ENCODE data around the gene CEMIP. TPM values are rescaled to one million over a fixed set of nuclear protein-coding genes. Genes with fewer than 3 reads are reported as not detected.
A peak's percentile ranks its signal among the peaks of the same experiment; 100 is the strongest.

CEMIP gene
- total and polyA plus RNA-seq, 2 of the 13 experiments (the other 11 are each of a cell fraction or from before 2014, with no cell fraction given), result 4.3 to 28.5 TPM

DNA sequence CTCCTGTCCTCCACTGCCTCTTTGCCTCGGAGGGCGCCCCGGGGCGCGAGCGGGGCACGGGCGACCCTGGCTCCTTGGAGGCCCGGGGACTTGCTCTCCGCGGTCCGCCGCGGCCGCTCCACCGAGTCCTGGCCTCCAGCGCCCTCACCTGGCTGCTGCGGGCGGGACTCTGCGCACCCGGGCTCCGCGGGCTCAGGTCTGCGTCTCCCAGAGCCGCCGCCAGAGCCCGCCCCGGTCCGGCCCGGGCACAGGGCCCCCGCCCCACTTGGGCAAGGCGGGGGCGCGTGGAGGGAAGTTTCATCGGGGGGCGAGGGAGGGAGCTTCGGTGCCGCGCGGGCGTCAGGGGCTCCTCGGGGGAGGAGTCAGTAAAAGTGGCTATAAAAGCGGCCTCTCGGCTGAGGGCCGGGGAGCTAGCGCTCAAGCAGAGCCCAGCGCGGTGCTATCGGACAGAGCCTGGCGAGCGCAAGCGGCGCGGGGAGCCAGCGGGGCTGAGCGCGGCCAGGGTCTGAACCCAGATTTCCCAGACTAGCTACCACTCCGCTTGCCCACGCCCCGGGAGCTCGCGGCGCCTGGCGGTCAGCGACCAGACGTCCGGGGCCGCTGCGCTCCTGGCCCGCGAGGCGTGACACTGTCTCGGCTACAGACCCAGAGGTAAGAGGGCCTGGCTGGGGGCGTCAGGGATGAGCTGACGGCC, at the start of gene CEMIP (continued):
- no peak for TF ChIP-seq ATRX (CRISPR knock-in tag; IDR thresholded peaks at IDR 0.05; ENCODE audit: borderline replicate concordance)
- no peak for TF ChIP-seq EZH2 (conservative IDR thresholded peaks at IDR 0.05; ENCODE audit: low read depth, low read length)
- TF ChIP-seq ZNF274 (CRISPR knock-in tag; IDR thresholded peaks at IDR 0.05), result no peak
- TF ChIP-seq, protein P1, sequence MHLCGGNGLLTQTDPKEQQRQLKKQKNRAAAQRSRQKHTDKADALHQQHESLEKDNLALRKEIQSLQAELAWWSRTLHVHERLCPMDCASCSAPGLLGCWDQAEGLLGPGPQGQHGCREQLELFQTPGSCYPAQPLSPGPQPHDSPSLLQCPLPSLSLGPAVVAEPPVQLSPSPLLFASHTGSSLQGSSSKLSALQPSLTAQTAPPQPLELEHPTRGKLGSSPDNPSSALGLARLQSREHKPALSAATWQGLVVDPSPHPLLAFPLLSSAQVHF (CRISPR knock-in tag; IDR thresholded peaks at IDR 0.05), result 0 out of 2 replicates have a peak, but pooled peaks have one; percentile 43
- TF ChIP-seq, protein P2, sequence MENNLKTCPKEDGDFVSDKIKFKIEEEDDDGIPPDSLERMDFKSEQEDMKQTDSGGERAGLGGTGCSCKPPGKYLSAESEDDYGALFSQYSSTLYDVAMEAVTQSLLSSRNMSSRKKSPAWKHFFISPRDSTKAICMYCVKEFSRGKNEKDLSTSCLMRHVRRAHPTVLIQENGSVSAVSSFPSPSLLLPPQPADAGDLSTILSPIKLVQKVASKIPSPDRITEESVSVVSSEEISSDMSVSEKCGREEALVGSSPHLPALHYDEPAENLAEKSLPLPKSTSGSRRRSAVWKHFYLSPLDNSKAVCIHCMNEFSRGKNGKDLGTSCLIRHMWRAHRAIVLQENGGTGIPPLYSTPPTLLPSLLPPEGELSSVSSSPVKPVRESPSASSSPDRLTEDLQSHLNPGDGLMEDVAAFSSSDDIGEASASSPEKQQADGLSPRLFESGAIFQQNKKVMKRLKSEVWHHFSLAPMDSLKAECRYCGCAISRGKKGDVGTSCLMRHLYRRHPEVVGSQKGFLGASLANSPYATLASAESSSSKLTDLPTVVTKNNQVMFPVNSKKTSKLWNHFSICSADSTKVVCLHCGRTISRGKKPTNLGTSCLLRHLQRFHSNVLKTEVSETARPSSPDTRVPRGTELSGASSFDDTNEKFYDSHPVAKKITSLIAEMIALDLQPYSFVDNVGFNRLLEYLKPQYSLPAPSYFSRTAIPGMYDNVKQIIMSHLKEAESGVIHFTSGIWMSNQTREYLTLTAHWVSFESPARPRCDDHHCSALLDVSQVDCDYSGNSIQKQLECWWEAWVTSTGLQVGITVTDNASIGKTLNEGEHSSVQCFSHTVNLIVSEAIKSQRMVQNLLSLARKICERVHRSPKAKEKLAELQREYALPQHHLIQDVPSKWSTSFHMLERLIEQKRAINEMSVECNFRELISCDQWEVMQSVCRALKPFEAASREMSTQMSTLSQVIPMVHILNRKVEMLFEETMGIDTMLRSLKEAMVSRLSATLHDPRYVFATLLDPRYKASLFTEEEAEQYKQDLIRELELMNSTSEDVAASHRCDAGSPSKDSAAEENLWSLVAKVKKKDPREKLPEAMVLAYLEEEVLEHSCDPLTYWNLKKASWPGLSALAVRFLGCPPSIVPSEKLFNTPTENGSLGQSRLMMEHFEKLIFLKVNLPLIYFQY (CRISPR knock-in tag; IDR thresholded peaks at IDR 0.05; ENCODE audit: borderline replicate concordance), result peak; percentile 78; the same call in 1 of the 2 replicates
- TF ChIP-seq, protein P3, sequence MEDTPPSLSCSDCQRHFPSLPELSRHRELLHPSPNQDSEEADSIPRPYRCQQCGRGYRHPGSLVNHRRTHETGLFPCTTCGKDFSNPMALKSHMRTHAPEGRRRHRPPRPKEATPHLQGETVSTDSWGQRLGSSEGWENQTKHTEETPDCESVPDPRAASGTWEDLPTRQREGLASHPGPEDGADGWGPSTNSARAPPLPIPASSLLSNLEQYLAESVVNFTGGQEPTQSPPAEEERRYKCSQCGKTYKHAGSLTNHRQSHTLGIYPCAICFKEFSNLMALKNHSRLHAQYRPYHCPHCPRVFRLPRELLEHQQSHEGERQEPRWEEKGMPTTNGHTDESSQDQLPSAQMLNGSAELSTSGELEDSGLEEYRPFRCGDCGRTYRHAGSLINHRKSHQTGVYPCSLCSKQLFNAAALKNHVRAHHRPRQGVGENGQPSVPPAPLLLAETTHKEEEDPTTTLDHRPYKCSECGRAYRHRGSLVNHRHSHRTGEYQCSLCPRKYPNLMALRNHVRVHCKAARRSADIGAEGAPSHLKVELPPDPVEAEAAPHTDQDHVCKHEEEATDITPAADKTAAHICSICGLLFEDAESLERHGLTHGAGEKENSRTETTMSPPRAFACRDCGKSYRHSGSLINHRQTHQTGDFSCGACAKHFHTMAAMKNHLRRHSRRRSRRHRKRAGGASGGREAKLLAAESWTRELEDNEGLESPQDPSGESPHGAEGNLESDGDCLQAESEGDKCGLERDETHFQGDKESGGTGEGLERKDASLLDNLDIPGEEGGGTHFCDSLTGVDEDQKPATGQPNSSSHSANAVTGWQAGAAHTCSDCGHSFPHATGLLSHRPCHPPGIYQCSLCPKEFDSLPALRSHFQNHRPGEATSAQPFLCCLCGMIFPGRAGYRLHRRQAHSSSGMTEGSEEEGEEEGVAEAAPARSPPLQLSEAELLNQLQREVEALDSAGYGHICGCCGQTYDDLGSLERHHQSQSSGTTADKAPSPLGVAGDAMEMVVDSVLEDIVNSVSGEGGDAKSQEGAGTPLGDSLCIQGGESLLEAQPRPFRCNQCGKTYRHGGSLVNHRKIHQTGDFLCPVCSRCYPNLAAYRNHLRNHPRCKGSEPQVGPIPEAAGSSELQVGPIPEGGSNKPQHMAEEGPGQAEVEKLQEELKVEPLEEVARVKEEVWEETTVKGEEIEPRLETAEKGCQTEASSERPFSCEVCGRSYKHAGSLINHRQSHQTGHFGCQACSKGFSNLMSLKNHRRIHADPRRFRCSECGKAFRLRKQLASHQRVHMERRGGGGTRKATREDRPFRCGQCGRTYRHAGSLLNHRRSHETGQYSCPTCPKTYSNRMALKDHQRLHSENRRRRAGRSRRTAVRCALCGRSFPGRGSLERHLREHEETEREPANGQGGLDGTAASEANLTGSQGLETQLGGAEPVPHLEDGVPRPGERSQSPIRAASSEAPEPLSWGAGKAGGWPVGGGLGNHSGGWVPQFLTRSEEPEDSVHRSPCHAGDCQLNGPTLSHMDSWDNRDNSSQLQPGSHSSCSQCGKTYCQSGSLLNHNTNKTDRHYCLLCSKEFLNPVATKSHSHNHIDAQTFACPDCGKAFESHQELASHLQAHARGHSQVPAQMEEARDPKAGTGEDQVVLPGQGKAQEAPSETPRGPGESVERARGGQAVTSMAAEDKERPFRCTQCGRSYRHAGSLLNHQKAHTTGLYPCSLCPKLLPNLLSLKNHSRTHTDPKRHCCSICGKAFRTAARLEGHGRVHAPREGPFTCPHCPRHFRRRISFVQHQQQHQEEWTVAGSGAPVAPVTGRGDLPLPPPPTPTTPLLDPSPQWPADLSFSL (CRISPR knock-in tag; IDR thresholded peaks at IDR 0.05), result no peak
- no peak for TF ChIP-seq ZSCAN20 (CRISPR knock-in tag; IDR thresholded peaks at IDR 0.05; ENCODE audit: borderline replicate concordance)
- TF ChIP-seq ZNF766 (CRISPR knock-in tag; IDR thresholded peaks at IDR 0.05; ENCODE audit: borderline replicate concordance), result no peak
- TF ChIP-seq, protein P4, sequence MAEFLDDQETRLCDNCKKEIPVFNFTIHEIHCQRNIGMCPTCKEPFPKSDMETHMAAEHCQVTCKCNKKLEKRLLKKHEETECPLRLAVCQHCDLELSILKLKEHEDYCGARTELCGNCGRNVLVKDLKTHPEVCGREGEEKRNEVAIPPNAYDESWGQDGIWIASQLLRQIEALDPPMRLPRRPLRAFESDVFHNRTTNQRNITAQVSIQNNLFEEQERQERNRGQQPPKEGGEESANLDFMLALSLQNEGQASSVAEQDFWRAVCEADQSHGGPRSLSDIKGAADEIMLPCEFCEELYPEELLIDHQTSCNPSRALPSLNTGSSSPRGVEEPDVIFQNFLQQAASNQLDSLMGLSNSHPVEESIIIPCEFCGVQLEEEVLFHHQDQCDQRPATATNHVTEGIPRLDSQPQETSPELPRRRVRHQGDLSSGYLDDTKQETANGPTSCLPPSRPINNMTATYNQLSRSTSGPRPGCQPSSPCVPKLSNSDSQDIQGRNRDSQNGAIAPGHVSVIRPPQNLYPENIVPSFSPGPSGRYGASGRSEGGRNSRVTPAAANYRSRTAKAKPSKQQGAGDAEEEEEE (CRISPR knock-in tag; IDR thresholded peaks at IDR 0.05; ENCODE audit: borderline replicate concordance), result no peak
- no peak for TF ChIP-seq NAIF1 (CRISPR knock-in tag; IDR thresholded peaks at IDR 0.05; ENCODE audit: borderline replicate concordance)
- no peak for TF ChIP-seq CBX1 (IDR thresholded peaks at IDR 0.05; ENCODE audit: low read depth)
- TF ChIP-seq, protein P5, sequence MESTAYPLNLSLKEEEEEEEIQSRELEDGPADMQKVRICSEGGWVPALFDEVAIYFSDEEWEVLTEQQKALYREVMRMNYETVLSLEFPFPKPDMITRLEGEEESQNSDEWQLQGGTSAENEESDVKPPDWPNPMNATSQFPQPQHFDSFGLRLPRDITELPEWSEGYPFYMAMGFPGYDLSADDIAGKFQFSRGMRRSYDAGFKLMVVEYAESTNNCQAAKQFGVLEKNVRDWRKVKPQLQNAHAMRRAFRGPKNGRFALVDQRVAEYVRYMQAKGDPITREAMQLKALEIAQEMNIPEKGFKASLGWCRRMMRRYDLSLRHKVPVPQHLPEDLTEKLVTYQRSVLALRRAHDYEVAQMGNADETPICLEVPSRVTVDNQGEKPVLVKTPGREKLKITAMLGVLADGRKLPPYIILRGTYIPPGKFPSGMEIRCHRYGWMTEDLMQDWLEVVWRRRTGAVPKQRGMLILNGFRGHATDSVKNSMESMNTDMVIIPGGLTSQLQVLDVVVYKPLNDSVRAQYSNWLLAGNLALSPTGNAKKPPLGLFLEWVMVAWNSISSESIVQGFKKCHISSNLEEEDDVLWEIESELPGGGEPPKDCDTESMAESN (CRISPR knock-in tag; conservative IDR thresholded peaks at IDR 0.05), result no peak
- TF ChIP-seq ZNF101 (CRISPR knock-in tag; IDR thresholded peaks at IDR 0.05; ENCODE audit: borderline replicate concordance, low read depth), result no peak
